RWPE1 (cell line): ENCODE results near the gene POLR1G.

ENCODE experiments used
- CTCF ChIA-PET: fragments of 350-600 bp; sonication (Branson Sonifier 250); formaldehyde crosslinking; extraction: SDS; loops from one replicate; lab custom pipeline; 2021; lab: Yijun Ruan, JAX
- POLR2A ChIA-PET: fragments of 400-600 bp; formaldehyde crosslinking; extraction: SDS; loops from one replicate; lab custom pipeline; 2020; ENCODE audit warnings: antibody characterized with exemption; ENCODE audit not compliant: low non-redundant PET; lab: Yijun Ruan, JAX
- DNase-seq: peaks from one replicate; pipeline ENCODE4 v3.0.0; 2012; ENCODE audit warnings: low spot score
- H3K27ac ChIP-seq: fragments of 450-650 bp; 2 replicates; pipeline ENCODE4 v1.5.1; 2017
- TF ChIP-seq, protein P1 (sequence below): fragments of 450-650 bp; conservative IDR thresholded peaks from 2 replicates; pipeline ENCODE4 v1.5.1; 2017; ENCODE audit warnings: low read depth, mild to moderate bottlenecking

Gene POLR1G, protein sequence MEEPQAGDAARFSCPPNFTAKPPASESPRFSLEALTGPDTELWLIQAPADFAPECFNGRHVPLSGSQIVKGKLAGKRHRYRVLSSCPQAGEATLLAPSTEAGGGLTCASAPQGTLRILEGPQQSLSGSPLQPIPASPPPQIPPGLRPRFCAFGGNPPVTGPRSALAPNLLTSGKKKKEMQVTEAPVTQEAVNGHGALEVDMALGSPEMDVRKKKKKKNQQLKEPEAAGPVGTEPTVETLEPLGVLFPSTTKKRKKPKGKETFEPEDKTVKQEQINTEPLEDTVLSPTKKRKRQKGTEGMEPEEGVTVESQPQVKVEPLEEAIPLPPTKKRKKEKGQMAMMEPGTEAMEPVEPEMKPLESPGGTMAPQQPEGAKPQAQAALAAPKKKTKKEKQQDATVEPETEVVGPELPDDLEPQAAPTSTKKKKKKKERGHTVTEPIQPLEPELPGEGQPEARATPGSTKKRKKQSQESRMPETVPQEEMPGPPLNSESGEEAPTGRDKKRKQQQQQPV

DNA sequence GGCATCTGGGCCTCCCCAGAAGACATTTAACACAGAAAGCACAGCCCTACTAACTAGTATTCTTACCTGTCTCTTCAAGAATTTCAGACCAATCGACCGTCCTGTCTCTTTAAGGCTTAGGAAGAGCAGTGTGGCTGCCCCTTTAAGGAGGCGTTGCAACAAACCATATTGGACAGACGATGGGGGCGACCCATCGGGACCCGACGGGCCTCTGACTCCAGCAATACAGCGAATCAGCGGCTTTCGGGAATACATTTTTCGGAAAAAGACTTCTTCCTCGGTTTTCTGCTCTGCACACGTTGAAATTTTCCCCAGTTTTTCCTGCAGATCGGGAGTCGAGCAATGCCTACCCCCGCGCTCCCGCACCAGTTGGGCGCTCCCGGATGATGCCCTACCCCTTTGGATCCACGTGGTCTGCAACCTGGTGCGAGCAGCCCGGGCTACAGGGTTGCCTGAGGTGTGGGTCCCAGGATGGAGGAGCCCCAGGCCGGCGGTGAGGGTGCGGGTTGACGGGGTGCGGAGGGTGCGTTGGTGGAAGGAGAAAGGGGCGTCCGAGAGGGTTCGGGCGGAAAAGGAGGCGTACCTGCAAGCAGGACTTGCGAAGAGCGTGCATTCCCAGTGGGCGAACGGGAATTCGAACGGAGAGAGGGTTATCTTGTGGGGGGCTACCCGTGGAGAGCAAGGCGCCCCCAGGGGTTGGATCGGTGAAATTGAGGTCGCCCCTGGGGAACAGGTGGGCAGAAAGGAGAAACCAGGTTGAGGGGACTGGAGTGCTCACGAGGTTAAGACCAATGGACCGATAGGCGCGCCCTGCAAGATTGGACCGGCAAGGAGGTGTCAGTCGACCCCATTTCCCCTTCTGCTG lies at the start of gene POLR1G:
Gene POLR1G (plus strand): TSS at position 419 of the 865 bp plus-strand sequence. CDS start 53 bp downstream, at position 472.
- ChIA-PET POLR2A (no interaction called here), CTCF (no interaction called here)
- DNase-seq = peak; percentile 88
- H3K27ac ChIP-seq = peak within 1 kb of the TSS; percentile 98
- TF ChIP-seq, protein P1, sequence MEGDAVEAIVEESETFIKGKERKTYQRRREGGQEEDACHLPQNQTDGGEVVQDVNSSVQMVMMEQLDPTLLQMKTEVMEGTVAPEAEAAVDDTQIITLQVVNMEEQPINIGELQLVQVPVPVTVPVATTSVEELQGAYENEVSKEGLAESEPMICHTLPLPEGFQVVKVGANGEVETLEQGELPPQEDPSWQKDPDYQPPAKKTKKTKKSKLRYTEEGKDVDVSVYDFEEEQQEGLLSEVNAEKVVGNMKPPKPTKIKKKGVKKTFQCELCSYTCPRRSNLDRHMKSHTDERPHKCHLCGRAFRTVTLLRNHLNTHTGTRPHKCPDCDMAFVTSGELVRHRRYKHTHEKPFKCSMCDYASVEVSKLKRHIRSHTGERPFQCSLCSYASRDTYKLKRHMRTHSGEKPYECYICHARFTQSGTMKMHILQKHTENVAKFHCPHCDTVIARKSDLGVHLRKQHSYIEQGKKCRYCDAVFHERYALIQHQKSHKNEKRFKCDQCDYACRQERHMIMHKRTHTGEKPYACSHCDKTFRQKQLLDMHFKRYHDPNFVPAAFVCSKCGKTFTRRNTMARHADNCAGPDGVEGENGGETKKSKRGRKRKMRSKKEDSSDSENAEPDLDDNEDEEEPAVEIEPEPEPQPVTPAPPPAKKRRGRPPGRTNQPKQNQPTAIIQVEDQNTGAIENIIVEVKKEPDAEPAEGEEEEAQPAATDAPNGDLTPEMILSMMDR = no peak

DNA sequence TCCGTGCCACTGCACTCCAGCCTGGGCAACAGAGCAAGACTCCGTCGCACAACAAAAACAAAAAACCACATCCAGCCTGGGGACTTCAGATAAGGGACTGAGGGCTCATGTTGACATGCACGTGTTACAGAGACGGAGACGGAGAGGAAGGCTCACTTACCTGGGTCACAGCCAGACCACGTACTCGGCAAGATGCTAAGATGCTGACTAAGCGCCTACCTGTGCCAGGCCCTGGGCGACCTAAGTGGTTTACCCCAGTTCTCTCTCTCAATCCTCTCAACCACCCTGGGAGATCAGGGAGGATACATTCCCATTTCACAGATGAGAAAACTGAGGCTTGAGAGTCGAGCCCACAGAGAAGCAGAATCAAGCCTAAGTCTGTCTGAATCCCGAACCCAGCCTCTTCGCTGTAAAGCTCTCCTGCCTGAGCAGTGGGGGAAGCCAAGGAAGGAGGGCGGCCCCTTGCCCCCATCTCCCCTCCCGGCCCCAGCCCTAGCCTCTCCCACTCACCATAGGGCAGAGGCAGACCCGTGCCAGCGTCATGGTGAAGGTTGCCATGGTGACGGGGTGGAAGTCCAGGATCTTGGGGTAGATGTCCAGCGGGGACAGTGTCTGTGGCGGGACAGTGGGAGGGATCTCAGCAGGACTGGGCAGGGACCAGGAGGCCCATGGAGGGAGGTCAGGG lies 49.5 kb upstream of the POLR1G start:
- H3K27ac ChIP-seq = no peak overlapping the region
- DNase-seq = no peak
- ChIA-PET CTCF (no interaction called here), POLR2A (no interaction called here)
- TF ChIP-seq, protein P1 = no peak

DNA sequence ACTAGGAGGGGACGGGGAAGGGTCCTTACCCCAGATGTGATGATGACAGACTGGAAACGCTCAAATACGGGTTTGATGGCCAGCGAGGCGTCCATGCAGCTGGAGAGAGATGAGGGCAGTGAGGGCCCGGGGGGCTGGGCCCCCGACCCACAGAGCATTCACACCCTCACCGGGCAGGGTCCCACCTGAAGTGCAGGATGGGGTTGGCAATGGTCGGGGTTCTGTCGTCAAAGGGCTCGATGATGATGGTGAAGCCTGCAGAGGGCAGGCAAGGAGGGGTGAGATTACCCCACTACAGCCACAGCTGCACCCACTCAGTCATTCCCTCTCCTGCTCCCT lies 49.0 kb upstream of the POLR1G start:
- CTCF ChIA-PET = no interaction called here
- POLR2A ChIA-PET = no interaction called here
- no peak for DNase-seq
- H3K27ac ChIP-seq = peak overlapping the region; percentile 26; the same call in 1 of the 2 replicates
- TF ChIP-seq, protein P1 = no peak

DNA sequence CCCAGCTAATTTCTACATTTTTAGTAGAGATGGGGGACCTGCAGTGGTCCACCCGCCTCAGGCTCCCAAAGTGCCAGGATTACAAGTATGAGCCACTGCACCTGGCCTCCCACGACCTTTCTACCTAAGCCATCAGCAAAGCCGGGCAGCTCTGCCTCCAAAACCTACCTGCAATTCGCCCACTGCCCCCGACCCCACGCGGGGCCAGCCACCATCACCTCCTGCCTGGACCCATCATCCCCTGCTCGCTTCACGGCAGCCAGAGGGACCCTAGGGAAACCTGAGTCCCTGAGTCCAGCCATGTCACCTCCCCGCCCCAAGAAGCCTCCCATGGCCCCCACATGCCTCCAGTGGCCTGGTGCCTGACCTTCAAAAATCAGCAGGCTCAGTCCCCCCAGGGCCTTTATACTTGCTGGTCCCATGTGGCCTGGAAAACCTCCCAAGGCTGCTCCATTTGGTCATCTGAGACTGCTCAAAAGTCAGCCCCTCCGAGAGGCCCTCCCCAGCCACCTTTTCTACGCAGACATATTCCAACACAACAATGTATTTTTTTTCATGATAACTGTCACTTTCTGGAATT lies 48.1 kb upstream of the POLR1G start:
- POLR2A ChIA-PET = no interaction called here
- no peak for DNase-seq
- CTCF ChIA-PET = no interaction called here
- H3K27ac ChIP-seq = peak overlapping the region; percentile 26
- TF ChIP-seq, protein P1 = no peak

DNA sequence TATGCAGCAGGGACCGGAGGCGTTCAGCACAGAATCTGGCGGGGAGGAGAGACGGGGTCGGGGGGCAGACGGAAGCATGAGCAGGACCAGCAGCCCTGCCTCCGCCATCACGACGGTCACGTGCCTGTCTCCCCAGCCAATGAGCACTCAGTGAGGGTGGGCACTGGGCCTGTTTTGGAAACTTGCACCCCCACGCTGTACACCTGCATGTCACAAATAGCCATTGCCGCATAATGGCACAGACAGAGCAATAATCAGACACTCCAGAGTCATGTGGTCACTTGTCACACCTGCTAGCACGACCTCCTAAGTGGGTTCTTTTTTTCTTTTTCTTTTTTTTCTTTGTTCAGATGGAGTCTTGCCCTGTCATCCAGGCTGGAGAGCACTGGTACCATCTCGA lies 44.8 kb upstream of the POLR1G start:
- ChIA-PET CTCF (no interaction called here), POLR2A (no interaction called here)
- TF ChIP-seq, protein P1 = no peak
- no peak overlapping the region for H3K27ac ChIP-seq
- no peak for DNase-seq

DNA sequence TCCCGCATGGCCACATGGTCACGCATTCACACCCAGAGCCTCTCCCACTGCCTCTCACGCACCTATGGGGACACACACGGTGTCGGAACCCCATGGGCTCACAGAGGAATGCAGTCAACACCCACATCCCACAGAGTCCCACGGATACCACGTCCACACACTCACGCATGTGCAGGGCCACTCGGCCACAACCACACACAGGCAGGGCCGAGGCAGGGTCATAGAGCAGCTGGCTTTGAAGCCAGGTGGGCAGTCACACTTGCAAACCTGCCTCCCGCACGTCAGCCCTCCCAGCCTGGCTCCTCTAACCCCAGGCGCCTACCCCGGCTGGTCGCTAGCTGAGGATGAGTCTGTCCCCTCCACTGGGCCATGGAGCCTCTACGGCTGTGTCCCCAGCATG lies 44.2 kb upstream of the POLR1G start:
- ChIA-PET CTCF (no interaction called here), POLR2A (no interaction called here)
- TF ChIP-seq, protein P1 = no peak
- peak overlapping the region; percentile 17; the same call in 1 of the 2 replicates for H3K27ac ChIP-seq
- DNase-seq = no peak
